ENCODE results near the gene BFSP1.

The BFSP1 gene

GRCh38 chr20:17522528-17522927, 8.7 kb downstream of the BFSP1 start:
- no peak overlapping the region for H3K27ac ChIP-seq

GRCh38 chr20:17520583-17520982, 10.6 kb downstream of the BFSP1 start:
- no peak overlapping the region for H3K27ac ChIP-seq
- no peak for TF ChIP-seq ZFX (IDR thresholded peaks at IDR 0.05; ENCODE audit: borderline replicate concordance)
- no peak for TF ChIP-seq CTCF (IDR thresholded peaks at IDR 0.05)

More at GRCh38 chr20:17522528-17522927, 8.7 kb downstream of the BFSP1 start:
- no peak for TF ChIP-seq ZFX (IDR thresholded peaks at IDR 0.05; ENCODE audit: borderline replicate concordance)

DNA sequence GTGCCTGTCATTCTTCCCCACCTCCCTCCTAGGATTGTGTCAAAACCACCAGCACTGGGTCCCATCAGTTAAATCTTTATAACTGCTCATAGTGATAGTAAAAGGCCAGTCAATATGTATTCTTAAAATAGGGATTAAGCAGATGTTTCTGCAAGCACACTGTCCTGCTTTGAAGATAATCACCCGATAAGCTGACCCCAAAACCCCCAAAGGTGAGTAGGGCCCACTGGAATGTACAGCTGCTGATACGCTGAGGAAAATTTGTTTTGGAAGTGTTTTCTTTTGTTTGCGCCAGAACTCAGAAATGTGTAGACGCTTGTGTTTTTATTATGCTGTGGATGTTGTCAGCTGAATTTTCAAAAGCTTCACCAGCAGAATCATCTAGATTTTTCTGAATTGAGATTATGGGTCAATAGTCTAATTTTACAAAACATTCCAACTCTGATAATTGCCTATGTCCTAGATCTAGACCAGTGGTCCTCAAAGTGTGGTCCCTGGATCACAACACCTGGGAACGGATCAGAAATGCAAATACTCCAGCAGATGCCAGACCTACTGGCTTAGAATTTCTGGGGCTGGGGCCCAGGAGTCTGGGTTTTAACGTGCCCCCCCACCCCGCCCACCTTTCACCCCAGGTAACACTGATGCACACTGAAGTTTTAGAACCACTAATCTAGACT, 11.4 kb downstream of the BFSP1 start:
- no peak for TF ChIP-seq CTCF (IDR thresholded peaks at IDR 0.05)
- no peak overlapping the region for H3K27ac ChIP-seq

DNA sequence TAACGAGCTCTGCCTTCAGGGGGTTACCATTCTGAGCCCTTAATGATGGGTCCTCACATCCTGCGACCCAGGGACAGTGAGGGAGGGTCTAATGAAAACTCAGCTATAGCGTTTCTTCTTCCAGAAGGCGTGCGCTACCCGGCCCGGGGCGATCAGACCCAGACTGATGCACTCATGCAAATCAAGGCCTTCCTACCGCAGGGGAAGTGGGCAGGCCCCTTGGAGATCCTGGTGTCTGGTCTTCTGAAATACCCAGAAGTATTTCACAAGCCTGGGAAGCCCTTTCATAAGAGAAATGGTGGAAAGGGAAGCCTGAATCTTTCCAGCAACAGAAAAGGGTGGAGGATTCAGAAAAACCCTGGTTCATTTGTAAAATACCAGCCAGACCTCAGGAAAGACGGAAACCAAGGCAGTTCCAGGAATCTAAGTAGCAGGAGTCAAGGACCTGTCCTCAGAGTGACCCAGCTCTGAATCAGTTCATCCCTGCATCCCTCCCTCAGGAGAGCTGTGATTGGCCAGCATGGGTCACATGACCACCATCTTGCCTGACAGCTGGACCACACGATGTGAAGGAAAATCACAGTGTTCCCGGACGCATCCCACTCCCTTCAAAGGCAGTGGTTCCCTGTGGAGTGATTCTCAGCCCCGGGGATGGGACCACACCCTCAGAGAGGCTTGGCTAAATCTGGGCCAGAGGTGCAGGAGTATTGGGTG, 12.7 kb downstream of the BFSP1 start:
- TF ChIP-seq CTCF (IDR thresholded peaks at IDR 0.05) (no peak), ZFX (IDR thresholded peaks at IDR 0.05; ENCODE audit: borderline replicate concordance) (no peak)

DNA sequence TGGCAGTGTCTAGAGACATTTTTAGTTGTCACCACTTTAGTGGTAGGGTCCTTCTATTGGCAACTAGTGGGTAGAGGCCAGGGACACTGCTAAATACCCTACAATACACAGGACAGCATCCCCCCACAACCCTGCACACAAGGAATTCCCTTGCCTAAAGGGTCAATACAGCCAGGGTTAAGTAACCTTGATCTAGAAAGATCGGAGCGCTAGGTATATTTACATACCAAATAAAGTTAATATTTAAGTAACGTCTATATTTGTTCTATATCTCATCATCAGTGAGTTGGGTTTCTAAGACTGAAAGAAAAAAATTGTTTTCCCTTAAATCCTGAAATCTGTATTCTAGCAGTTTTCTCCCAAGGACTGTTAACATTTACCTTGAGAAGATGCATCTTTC, 16.1 kb downstream of the BFSP1 start:
- no peak overlapping the region for H3K27ac ChIP-seq
- TF ChIP-seq ZFX (IDR thresholded peaks at IDR 0.05; ENCODE audit: borderline replicate concordance) (no peak), CTCF (IDR thresholded peaks at IDR 0.05) (no peak)

More for the DNA sequence above, 12.7 kb downstream of the BFSP1 start:
- no peak overlapping the region for H3K27ac ChIP-seq

DNA sequence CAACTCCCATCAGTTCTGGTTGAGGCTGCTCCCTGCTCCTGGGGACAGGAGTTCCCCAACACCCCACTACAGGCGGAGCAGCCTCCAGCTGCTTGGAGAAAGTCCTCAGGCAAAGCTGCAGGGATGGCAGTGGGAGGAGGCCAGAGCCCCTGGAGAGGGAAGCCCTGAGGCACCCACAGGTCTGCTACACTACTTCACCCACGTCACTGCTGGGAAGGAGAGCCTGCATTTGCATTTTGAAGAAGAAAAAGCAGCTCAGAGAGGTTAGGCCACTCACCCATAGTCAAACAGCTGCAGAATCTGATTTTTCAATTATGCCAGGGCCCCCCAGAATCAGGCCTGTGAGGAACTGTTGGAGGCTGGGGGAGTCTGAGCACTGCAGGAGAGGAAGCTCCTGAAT, 17.2 kb downstream of the BFSP1 start:
- no peak overlapping the region for H3K27ac ChIP-seq
- TF ChIP-seq ZFX (IDR thresholded peaks at IDR 0.05; ENCODE audit: borderline replicate concordance) (no peak), CTCF (IDR thresholded peaks at IDR 0.05) (no peak)

DNA sequence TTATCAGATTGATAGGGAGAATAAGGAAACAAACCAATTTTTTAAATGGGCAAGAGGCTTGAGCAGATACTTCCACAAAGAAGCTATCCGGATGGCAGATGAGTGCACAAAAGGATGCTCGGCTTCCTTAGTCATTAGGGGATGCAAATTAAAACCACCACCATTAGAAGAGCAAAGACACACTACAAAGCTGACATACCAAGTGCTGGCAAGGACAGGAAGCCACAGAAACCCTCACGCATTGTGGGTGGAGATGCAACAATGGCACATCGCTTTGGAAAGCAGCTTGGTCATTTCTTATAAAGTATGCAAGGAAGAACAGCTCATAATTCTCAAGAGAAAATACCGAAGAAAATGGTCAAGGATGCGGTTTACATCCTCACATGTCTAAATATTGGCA, 19.8 kb downstream of the BFSP1 start:
- H3K27ac ChIP-seq, result no peak overlapping the region
- TF ChIP-seq ZFX (IDR thresholded peaks at IDR 0.05; ENCODE audit: borderline replicate concordance) (no peak), CTCF (IDR thresholded peaks at IDR 0.05) (no peak)

Data from 22Rv1 (cell line).